Femur (tissue), 1 donor: ENCODE results near the gene CD48.
"Not testable (repeated sequence)": the region's sequence is repeated elsewhere in the genome, so short reads cannot be mapped to it uniquely, and the experiment has no call there.

ENCODE experiments used
- DNase-seq: peaks from one replicate; pipeline ENCODE4 v3.0.0-alpha.2; 2017

CD48 gene

DNA sequence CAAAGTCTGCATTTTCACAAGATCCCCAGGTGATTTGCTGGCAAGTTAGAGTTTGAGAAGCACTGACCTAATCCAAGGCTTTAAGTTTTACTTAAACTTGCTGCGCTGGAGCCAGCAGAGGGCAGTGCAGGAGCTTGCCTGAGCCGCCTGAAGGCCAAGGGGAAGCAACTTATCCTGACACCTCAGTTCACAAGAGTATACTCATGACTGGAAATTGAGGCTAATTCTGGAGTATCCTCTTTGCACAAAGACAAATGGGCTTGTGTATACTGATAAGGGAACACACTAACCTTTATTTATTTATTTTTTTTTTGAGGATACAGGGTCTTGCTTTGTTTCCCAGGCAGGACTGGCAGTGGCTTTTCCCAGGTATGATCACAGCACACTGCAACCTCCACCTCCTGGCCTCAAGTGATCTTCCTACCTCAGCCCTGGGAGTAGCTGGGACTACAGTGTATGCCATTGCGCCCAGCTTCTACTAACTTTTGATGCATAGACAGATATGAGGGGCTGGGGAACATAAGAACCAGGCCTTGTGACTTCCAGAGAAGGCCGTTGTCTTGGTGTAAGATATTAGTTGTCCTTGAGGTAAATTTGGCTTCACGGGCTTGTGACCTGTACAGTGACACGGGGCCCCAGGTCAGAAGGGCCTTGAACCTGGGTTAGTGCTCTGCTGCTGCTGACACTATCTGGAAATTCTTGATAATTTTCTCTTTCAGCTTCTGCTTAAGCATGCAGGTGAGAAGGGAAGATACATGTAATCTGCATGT is 35.8 kb downstream of the CD48 start:
- peak; percentile 63 for DNase-seq

DNA sequence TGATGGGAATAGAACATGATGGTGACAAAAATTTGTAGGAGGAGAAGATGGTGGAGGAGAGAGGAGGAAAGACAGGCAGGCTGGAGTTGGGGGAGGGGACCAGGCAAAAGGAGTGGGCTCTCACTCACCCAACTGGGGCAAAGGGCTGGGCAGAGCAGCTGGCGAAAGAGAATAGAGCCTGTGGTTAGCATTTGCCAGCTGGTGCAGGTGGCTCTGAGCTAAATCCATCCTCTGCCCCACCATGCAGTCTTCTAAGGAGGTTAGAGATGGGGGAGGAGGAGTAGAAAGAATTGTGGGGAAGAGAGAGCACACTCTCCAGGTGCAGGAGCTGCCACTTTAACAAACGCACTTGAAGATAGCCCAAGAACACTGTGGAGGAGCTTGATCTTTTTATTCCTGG is 37.2 kb downstream of the CD48 start:
- DNase-seq, result no peak

DNA sequence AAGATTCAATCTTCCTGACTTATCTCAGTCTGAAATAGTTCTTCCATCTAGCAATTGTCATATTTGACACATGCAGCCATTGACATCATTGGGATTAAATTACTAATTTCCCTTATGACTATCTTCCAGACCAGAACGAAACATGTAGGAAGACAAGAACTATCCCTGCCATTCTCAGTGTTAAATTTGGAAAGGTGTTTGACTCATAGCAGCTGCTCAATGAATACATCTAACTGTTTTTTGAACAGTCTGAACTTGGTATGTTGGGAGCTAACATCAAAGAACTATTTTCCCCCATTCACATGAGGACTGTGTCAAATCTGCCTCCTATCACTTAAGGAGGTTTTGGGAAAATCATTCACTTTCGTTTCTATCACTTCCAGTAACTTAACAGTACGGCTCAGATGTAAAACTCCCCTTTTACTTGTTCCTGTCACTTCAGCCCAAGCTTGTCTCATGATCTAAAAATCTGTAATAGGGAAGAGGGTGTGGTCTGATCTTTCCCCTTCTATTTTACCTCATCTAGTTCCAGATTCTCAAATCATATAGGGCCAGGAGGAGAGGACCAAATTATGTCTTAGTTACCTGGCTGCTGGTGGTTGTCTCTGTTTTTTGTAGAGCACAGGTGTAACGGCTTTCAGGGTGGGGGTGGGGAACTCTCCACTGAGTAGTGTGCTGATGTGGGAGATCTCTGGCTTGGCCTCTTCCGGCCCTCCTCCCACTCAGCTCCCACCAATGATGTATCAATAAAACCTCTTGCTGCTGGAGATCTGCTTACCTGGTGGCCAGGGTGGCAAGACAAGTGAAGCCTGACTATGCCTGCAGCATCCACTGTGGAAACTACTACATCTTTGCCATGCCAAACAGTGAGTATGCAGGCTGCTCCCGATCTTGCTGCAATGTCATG is 38.6 kb downstream of the CD48 start:
- DNase-seq, result no peak

DNA sequence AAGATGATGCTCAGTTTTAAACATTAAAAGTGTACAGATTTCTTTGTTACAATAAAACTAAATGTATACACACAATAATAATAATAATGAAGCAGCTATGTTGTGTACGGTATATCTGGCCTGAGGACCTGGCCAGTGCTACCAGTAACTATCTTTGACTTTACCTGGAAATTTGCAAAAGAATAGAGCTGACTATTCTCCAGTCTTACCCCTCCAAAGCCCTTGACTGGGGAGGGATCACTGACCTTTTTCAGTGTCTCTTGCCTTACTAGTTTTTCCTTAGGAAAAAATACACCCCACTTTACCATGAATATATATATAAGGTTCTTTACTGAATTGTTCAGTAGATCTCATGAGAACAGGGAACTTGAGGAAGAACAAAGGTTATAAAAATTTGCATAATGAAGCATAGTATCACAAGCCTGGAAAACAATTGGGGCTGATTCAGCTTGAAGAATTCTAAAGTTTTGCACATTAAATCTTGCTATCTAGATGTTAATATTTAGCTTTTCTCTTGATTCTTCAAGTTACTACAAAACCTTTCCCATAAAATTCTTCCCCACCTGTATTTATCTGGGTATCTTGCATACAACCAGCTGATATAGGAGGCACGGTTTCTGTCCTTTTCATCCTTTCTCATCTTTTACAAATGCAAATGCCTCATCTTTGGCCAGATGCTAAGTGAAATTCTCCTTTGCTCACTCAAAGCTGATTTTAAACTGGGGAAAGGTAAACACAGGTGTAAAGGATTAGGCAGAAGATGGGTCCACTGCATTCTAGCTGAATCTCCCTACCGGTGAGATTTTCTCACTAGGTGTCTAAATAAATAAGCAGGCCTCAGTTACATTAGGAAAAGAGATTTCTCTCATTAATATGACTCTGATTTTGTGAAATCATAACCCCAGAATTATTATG is 39.8 kb downstream of the CD48 start:
- DNase-seq, result no peak

DNA sequence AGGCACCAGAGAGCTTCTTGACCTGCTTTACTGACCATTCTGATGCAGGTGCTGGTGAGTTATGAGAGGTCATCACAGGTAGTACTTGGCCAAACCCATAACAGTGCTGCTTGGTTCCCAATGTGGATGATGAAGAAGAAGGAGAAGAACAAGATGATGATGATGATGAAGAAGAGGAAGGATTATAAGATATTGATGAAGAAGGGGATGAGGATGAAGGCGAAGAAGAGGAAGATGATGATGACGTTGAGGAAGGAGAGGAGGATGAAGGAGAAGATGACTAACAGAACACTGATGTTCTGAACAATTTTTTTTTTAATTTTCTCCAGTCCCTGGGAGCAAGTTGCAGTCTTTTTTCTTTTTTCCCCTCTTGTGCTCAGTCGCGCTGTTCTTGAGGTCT is 40.9 kb downstream of the CD48 start:
- no peak for DNase-seq

DNA sequence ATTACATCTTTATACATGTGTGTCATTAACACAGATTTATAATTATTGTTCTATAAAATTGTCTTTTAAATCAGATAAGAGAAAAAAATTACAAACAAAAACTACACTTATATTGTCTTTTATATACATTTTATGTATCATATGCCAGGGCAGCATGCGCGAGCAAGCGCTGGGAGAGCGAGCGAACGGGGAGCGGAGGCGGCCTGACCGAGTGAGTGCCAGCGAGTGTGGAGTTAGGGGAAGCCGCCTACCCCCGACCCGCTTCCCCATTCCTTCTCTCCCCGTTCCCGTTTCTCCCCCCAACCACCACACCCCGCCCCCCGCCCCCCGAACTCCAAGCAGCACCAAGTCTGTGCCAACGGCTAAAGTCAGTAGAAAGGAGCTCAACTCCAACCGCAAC is 41.8 kb downstream of the CD48 start:
- DNase-seq, result no peak

DNA sequence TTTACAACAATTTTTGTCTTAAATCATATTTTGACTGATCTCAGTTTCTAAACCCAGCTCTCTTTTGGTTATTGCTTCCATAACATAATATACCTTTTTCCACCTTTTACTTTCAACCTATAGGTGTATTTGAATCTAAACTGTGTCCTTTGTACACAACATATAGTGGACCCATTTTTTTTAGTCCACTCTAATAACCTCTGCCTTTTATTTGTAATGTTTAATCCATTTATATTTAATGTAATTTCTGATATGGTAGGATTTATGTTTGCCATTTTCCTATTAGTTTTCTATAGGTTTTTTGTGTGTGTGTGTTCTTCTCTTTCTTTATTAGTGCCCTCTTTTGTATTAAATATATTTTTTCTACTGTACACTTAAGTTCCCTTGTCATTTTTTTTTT is 42.3 kb downstream of the CD48 start:
- no peak for DNase-seq

DNA sequence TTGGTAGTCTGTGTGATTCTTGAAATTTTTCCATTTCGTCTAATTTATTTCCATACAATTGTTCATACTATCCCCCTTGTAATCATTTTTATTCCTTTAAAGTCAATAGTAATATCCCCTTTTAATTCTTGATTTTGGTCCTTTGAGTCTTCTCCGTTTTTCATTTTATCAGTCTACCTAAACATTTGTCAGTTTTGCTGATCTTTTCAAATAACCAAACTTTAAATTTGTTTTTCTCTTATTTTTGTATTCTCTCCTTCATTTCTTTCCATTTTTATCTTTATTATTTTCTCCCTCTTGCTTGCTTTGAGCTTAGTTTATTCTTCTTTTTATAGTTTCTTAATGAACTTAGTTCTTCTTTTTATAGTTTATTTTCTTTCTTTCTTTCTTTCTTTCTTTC is 43.7 kb downstream of the CD48 start:
- DNase-seq, result no peak

DNA sequence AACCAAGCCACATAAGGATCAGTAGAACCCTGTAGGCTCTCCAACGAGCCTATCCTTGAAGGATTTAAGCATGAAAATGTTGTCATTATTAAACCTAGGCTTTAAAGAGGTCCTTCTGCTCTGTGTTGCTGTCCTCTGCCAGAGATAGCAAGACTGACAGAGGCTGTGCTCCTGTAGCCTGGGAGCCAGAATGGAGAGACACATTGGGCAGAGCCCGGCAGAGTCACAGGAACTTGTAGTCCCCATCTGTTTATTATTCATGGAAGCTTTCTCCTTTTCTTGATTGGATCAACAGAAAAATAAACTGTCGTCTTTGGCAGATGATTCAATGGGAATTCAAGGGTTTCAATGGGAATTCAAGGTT is 45.6 kb downstream of the CD48 start:
- no peak for DNase-seq

DNA sequence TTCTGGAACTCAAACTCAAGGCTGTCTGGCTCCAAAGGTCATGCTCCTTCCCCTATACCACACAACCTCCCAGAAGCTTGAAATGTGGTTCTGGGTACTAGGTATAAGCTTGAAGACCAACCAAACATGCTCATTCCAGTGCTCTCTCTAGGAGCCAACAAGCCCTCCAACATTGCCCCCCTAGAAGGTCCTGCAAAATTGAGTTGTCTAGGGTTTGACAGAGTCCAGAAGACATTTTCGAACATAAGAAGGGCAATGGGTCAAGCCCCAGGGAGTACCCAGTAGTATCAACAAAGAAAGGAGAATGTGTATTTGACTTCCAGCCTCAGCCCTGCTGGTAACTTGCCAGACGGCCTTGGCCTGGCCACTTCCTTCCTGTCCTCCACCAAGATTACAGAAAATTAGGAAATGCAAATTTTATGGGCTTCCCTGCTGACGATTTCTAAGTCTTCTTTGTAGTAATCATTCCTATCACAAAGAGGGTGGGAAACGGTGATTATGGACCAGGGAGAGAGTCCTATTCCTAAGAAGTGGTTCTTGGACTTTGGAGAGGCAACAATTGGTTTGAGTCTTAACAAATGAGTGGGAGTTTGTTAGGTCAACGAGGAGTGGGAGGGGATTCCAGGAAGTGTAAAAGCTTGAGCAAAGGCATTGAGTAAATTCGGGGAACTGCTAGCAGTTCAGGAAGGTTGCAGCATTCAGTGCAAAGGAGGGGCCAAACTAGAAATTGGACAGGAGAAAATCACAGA is 46.1 kb downstream of the CD48 start:
- DNase-seq, result no peak

DNA sequence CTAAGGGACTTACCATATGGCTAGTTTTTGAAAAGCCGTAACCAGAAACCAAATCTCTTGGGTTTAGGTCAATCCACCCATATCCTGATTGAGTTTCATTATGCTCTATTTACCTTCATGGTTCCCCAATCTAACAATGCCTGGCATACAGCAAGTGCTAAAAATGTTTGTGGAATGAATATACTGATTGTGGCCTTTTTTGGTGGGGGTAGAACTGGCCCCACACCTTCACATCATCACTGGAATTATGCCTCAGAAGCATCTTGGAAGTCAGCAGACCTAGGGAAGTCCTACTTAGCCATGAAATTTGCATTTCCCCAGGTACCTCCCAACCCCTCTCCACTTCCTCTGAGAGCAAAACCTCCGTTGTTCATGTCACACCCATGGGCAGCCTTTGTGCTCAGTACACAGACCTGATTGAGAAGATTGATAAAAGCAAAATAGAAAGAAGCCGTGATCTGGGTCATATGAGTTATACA is 47.0 kb downstream of the CD48 start:
- DNase-seq, result no peak

DNA sequence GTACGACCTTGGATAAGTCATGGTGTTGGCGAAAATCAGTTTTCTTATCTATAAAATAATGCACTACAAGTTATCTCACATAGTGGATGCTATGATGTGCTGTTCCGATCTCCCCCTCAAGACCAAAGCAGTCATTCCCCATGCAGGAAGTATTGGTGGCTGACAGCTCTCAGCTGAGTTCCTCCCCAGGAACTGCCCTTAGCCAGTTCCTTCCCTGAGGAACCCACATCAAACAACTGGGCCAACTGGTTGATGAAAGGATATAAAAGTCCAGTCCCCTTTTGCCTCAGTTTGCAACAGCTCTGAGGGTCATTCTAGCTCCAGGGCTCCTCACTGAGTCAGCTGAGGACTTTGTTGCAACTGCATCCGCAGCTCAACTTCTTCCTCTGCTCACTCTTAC is 48.7 kb downstream of the CD48 start:
- DNase-seq, result no peak

DNA sequence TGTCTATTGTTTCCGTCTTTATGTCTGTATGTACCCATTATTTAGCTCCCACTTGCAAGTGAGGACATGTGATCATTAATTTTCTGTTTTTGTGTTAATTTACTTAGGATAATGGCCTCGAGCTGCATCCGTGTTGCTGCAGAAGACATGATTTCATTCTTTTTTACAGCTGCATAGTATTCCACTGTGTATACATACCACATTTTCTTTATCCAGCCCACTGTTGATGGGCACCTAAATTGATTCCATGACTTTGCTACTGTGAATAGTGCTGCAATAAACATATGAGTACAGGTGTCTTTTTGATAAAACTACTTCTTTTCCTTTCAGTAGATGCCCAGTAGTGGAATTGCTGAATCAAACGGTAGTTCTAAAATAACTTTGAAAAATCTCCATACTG is 52.1 kb downstream of the CD48 start:
- no peak for DNase-seq

DNA sequence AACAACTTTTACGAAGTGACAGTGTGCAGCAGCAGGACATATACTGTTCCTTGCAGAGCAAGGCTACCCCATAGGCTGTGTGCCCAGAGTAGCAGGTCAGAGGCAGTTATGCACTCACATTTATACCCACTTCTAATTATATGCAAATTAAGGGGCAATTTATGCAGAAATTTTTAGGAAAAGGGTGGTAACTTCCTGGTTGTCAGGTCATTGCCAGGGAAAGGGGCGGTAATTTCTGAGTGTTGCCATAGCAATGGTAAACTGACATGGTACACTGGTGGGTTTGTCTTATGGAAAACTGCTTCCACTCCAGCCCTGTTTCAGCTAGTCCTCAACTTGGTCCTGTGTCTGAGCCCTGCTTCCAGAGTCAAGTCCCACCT is 52.8 kb downstream of the CD48 start:
- no peak for DNase-seq

DNA sequence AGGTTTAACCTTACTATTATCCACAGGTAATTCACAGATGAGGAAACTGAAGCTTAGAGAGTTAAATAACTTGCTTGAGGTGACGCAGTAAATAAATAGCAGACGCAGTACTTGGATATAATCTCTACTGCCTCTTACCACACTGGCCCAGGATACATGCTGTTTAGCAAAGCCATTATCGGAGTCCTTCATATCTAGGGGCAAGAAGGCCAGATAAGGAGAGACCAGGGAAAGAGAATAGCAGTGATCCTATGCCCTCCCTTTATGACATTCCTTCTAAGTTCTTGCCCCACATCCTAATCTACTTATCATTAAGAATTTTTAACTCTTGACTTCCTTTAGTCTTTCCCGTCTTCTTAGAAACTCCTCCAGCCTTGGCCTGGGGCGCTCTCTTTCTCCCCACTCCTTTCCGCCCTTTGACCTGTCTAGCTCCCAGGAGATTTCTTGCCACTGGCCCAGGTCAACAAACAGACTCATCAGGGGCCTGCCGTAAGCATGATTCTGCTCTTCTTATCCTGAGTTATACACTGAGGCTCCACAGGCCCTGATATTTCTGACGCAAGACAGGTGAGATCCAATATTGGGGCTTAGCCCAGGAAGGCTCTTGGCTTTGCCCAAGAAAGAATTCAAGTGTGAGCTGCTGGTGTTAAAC is 53.3 kb downstream of the CD48 start:
- no peak for DNase-seq

DNA sequence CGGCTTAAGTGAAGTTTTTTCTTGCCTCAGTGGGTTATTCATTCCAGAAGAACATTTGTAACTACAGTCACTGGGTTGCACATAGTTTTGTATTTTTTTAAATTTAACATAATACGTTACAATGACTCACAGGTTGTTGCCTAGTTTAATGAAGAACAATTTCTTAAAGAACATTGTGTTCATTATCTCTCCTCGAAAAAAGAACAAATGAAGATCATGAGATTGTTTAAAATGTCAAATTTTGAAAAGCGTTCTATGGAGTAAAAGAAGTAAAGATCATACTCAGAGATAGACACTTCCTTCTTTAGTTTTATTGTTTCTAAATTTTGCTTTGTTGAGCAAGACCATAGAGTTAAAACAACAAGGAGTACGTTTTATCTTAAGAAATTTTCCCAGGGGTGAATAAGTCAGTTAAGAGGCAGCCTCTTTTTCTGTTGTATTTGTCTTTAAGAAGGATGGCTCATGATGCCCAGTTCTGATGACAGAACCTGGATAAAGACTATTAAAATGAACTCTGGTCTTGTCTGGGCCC is 54.3 kb downstream of the CD48 start:
- no peak for DNase-seq

DNA sequence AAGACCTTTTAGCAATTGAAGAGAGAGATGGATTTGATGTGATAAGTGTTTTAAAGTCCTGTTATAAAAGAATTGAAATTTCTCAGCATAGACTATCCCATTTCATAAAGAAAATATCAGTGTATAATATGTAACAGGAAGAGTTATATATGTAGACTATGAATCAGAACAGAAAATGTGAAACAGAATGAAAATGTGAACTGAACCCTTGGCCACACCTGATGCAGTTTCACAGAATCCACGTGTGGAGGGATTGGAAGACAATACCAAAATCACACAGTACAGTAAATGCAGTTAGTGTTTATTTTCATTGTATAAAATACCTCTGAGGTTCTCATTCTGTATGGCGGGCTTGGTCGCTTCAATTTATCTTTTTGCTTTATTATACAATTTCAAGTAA is 54.9 kb downstream of the CD48 start:
- no peak for DNase-seq

DNA sequence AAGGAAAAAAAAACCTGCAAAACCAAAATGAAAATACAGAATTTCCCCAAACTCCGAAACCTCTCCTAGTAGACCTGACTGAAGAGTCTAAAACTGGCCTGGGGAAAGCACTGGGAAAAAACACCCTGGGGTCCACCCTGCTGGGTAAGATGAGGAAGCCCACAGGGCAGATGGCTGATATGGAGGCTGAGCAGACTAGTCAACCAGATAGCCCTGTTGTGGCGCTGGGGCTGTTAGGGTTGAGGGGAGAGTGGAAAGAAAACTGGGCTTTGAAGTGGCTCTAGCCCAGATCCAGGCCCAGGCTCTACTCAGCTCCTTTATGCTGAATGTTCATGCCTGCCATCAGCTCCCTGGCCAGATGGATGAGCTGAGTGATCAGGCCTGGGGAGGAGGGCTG is 58.0 kb downstream of the CD48 start:
- DNase-seq, result no peak

DNA sequence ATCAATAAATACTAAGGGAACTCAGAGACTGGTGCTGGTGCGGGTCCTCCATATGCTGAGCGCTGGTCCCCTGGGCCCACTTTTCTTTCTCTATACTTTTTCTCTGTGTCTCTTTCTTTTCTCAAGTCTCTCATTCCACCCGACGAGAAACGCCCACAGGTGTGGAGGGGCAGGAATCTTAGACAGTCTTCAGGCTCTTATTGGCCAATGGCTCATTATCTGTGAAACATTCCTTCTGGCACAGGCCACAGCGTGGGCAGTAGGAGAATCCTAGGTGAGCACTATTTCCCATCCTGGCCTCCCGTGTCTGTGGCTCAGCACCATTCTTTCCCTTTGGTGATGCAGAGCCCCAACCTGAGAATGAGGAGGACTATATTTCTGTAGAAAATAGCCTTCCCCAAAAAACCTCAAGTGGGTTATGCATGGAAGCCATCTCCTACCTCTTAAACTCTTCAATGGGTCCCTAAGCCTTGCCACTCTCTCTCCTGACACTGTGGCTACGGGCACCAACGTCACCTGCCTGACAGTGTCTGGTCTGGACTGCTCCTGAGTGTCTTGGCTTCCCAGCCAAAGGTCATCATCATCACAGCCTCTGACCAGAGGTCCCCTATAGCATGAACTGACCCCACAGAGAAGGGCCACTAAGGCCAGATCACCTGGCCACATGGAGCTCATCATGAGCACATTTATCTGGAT is 58.5 kb downstream of the CD48 start:
- DNase-seq, result no peak

DNA sequence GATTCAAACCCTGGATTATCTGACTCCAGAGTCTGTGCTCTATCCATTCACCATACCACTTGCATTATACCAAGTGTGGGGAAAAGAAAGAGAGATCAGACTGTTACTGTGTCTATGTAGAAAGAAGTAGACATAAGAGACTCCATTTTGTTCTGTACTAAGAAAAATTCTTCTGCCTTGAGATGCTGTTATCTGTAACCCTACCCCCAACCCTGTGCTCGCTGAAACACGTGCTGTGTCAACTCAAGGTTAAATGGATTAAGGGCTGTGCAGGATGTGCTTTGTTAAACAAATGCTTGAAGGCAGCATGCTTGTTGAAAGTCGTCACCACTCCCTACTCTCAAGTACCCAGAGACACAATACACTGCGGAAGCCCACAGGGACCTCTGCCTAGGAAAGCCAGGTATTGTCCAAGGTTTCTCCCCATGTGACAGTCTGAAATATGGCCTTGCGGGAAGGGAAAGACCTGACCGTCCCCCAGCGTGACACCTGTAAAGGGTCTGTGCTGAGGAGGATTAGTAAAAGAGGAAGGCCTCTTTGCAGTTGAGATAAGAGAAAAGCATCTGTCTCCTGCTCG is 59.5 kb downstream of the CD48 start:
- not testable (repeated sequence) for DNase-seq
